Activated CD4-positive, alpha-beta T cell treated with anti-CD3 and anti-CD28 coated beads for 4 hours (primary cell): ENCODE measurements around the gene FLT1.

Experiments used
- DNase-seq, 2 donors: peaks; one replicate each; pipeline ENCODE4 v3.0.0-alpha.2; 2020

Gene FLT1

GRCh38 chr13:28494778-28495537, at the start of gene FLT1:
Gene FLT1 (minus strand): TSS chr13:28495128. CDS start chr13:28494843, 285 bp downstream.
- peak; percentile 7 to 45 for DNase-seq

GRCh38 chr13:28544026-28544425, 49.1 kb upstream of the FLT1 start:
- no peak for DNase-seq

GRCh38 chr13:28542804-28543203, 47.9 kb upstream of the FLT1 start:
- DNase-seq: no peak

- DNase-seq: no peak
Observed at GRCh38 chr13:28541966-28542365, 47.0 kb upstream of the FLT1 start.

- DNase-seq: no peak
Observed at GRCh38 chr13:28540612-28541011, 45.7 kb upstream of the FLT1 start.

- no peak for DNase-seq
Observed at GRCh38 chr13:28539625-28540286, 44.8 kb upstream of the FLT1 start.

- DNase-seq: no peak
Observed at GRCh38 chr13:28538932-28539331, 44.0 kb upstream of the FLT1 start.

GRCh38 chr13:28537171-28537570, 42.2 kb upstream of the FLT1 start:
- DNase-seq: no peak

GRCh38 chr13:28536371-28536770, 41.4 kb upstream of the FLT1 start:
- DNase-seq: no peak

- no peak for DNase-seq
Observed at GRCh38 chr13:28535734-28536133, 40.8 kb upstream of the FLT1 start.

- no peak for DNase-seq
Observed at GRCh38 chr13:28534801-28535200, 39.9 kb upstream of the FLT1 start.

- no peak for DNase-seq
Observed at GRCh38 chr13:28534210-28534609, 39.3 kb upstream of the FLT1 start.

- no peak for DNase-seq
Observed at GRCh38 chr13:28533441-28534166, 38.7 kb upstream of the FLT1 start.

- no peak for DNase-seq
Observed at GRCh38 chr13:28533125-28533436, 38.2 kb upstream of the FLT1 start.

GRCh38 chr13:28532388-28533124, 37.6 kb upstream of the FLT1 start:
- no peak for DNase-seq

GRCh38 chr13:28531845-28532387, 37.0 kb upstream of the FLT1 start:
- DNase-seq: no peak

GRCh38 chr13:28531077-28531844, 36.3 kb upstream of the FLT1 start:
- DNase-seq: no peak

GRCh38 chr13:28530729-28531076, 35.8 kb upstream of the FLT1 start:
- no peak for DNase-seq

- DNase-seq: no peak
Observed at GRCh38 chr13:28529836-28530235, 34.9 kb upstream of the FLT1 start.

GRCh38 chr13:28528848-28529247, 33.9 kb upstream of the FLT1 start:
- DNase-seq: no peak

- DNase-seq: no peak
Observed at GRCh38 chr13:28528388-28528787, 33.5 kb upstream of the FLT1 start.

- DNase-seq: no peak
Observed at GRCh38 chr13:28527629-28528028, 32.7 kb upstream of the FLT1 start.
